SJCRH30 (cell line): ENCODE data around the gene CACNB4. TPM values are rescaled to one million over a fixed set of nuclear protein-coding genes. Genes with fewer than 3 reads are reported as not detected.
"Not testable (repeated sequence)": the region's sequence is repeated elsewhere in the genome, so short reads cannot be mapped to it uniquely, and the experiment has no call there.

Experiments
- DNase-seq, 2 experiments: peaks; one replicate each; pipeline ENCODE4 v3.0.0-alpha.2; 2015 to 2020
- H3K27ac ChIP-seq: fragments of 250-450 bp; sonication (Bioruptor Pico); 2 replicates; pipeline ENCODE4 v1.5.1; 2020; ENCODE audit warnings: mild to moderate bottlenecking, moderate library complexity
- H3K27me3 ChIP-seq: fragments of 250-450 bp; sonication (Bioruptor Pico); 2 replicates; pipeline ENCODE4 v1.5.1; 2020; ENCODE audit warnings: mild to moderate bottlenecking, moderate library complexity
- H3K36me3 ChIP-seq: fragments of 250-450 bp; sonication (Bioruptor Pico); 2 replicates; pipeline ENCODE4 v1.5.1; 2020; ENCODE audit warnings: mild to moderate bottlenecking, moderate library complexity
- H3K4me1 ChIP-seq: fragments of 250-450 bp; sonication (Bioruptor Pico); 2 replicates; pipeline ENCODE4 v1.5.1; 2020; ENCODE audit warnings: mild to moderate bottlenecking, moderate library complexity
- H3K4me3 ChIP-seq: fragments of 250-450 bp; sonication (Bioruptor Pico); 2 replicates; pipeline ENCODE4 v1.5.1; 2020; ENCODE audit warnings: mild to moderate bottlenecking, moderate library complexity
- H3K9me3 ChIP-seq: fragments of 250-450 bp; sonication (Bioruptor Pico); replicated peaks from 2 replicates; pipeline ENCODE4 v1.5.1; 2020; ENCODE audit warnings: mild to moderate bottlenecking, moderate library complexity
- total RNA-seq: library from RNA; depleted of rRNA; stranded (reverse); fragments of >200 nt; shearing (Covaris generic); gene quantifications from 2 replicates; pipeline ENCODE4 v1.2.3, GENCODE V29; 2014

Gene CACNB4
- total RNA-seq, 1 experiment from 2014 or later = 2.2 TPM

DNA sequence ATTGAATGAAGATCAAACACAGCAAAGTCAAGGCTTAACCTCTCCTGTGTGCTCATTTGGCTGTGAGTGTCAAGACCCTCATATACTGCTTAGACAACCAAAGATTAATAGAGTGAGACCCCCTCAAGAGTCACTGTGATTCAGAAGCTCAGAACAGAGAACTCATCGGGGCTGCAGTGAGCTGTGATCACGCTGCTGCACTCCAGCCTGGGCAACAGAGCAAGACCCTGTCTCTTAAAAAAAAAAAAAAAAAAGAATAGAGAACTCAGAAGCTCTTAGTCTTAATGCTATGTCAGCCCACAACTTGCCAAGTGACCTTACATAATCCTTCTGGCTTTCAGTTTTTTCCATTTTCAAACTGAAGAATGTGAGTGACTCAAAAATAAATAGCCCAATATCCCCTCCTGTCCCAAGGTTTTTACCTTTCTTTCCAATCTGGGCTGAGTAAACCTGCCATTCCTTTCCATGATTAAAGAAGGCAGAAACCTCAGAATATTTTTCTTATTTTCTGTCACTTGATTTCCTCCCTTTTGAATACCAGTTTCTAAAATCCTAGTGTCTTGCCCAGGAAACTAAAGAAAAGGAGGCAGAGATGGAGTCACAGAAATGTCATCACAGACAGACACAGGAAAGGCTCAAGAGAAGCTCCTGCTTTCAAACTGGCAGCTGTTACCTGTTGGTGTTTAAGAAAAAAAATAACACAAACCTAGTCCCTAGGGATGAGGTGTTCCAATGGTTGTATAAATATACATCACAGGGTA is 102.4 kb downstream of the CACNB4 start:
- no peak overlapping the region for H3K27ac ChIP-seq
- peaks cover 10% of the 10 kb centered on the region; the same call in 1 of the 2 replicates for H3K4me1 ChIP-seq
- H3K36me3 ChIP-seq = no peaks in the 10 kb centered on the region
- no peaks in the 10 kb centered on the region for H3K27me3 ChIP-seq
- H3K4me3 ChIP-seq = no peak overlapping the region
- no peaks in the 10 kb centered on the region for H3K9me3 ChIP-seq
- DNase-seq = no peak

DNA sequence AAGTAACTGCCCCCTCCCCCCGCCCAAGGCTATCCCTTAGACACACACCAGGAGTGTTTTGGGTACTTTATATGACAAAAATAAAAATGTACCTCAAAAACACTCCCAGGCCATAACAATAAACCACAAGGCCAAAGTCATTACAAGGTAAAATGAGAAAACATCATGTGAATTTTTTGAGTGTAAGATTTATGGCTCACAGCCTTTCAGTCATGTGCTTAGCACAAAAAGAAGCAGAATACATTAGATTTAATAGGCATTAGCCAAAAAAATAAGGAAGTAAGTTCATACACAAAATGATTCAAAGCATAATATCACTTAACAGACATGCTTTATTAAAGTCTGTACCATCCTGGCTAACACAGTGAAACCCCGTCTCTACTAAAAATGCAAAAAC is 103.7 kb downstream of the CACNB4 start:
- Histone ChIP-seq H3K27ac (no peak overlapping the region), H3K27me3 (no peaks in the 10 kb centered on the region), H3K4me3 (no peak overlapping the region), H3K9me3 (no peaks in the 10 kb centered on the region), H3K4me1 (peaks cover 10% of the 10 kb centered on the region; the same call in 1 of the 2 replicates), H3K36me3 (no peaks in the 10 kb centered on the region)
- DNase-seq = no peak

DNA sequence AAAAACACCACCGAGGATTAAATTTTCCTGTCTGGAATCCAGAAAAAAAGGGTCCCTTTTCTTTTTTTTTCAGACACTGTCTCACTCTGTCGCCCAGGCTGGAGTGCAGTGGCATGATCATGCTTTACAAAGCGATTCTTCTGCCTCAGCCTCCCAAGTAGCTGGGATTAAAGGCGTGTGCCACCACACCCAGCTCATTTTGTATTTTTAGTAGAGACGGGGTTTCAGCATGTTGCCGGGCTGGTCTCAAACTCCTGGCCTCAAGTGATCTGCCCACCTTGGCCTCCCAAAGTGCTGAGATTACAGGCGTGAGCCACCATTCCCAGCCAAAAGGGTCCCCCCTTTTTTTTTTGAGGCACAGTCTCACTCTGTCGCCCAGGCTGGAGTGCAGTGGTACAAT is 104.7 kb downstream of the CACNB4 start:
- H3K36me3 ChIP-seq, H3K9me3 ChIP-seq, H3K27me3 ChIP-seq, H3K27ac ChIP-seq, DNase-seq, H3K4me3 ChIP-seq, H3K4me1 ChIP-seq: not testable (repeated sequence)

DNA sequence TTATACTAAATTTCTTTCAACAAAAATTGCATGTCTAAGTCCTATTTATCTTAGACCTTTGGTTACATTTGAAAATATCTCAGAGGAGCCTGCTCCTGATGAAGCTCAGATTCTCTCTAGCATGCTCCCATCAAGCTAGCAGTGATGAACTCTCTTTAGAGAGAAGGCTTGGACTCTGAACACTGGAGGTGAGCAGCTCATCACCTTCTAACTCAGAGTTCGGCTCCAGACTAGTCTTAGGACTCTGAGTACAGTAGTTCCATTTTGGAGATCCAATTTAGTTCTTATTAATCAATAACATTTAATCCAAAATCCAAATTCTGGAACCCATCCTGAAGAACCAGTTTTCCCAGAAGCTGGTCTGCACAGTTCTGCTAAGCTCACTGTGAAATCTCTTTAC is 107.8 kb downstream of the CACNB4 start:
- Histone ChIP-seq H3K4me3 (no peak overlapping the region), H3K9me3 (no peaks in the 10 kb centered on the region), H3K4me1 (no peaks in the 10 kb centered on the region), H3K27ac (no peak overlapping the region), H3K36me3 (no peaks in the 10 kb centered on the region), H3K27me3 (no peaks in the 10 kb centered on the region)
- no peak for DNase-seq

DNA sequence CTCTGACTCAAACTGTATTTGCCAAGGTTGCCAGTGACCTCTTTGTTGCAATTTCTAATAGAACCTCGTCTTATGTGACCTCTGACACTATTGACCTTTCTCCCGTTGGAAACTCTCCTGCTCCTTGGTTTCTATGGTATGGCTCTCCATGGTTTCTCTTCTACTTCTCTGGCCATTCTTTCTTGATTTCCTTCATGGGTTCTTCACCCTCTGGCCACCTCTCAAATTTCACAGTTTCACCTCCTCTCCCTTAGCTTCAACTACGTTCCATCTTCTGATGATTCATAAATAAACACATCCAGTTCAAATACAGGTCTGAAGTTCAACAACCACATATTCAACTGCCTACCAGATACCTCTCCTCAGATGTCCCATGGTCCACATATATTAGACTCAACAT is 109.5 kb downstream of the CACNB4 start:
- Histone ChIP-seq H3K27ac (no peak overlapping the region), H3K27me3 (no peaks in the 10 kb centered on the region), H3K36me3 (no peaks in the 10 kb centered on the region), H3K4me1 (no peaks in the 10 kb centered on the region), H3K9me3 (no peaks in the 10 kb centered on the region), H3K4me3 (no peak overlapping the region)
- no peak for DNase-seq

DNA sequence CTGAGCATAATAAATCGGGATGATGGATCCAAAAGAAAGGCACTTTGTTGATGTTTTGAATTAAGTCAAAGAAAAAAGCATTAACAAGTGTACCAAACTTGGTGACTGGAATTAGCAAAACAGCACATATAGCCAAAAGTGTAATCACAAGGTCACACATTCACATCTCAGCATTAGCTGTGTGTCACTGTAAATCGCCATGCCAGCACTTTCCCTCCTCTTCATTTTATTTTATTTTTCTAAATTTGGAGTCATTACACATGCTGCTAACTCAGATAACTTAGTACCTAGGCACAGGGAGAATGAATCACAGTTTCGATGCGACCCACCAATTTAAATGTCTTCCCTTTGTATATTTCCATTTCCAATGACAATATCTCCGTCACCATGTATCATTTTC is 111.4 kb downstream of the CACNB4 start:
- Histone ChIP-seq H3K4me3 (no peak overlapping the region), H3K27me3 (no peaks in the 10 kb centered on the region), H3K36me3 (no peaks in the 10 kb centered on the region), H3K4me1 (no peaks in the 10 kb centered on the region), H3K9me3 (no peaks in the 10 kb centered on the region), H3K27ac (no peak overlapping the region)
- DNase-seq = no peak

DNA sequence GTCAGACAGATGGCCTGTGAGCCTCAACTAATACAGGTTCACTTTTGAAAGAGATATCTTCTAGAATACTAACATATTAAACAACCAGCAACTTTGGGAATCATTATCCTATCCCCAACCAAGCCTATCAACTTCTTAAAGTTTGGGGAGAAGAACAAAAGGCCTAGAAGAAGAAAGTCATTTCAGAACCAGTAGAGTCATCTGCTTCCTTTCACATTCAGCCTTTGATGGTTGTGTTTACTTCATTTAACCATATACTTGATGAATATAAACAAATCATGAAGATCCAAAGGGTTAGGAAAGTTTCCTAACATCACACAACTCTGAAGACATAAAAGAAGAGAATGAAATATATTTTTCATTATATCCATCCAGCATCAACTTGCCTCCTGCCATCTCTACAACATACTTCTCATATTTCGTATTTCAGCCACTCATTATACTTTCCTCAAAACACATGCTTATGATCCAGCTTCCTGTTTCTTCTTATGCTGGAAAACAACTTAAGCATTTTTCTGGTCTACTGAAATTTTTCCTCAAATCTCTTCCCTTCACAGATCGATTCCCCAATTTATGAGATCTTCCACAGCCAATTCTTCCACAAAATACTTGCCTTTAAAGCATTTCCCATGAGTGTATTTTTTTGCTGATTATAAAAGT is 114.3 kb downstream of the CACNB4 start:
- Histone ChIP-seq H3K36me3 (no peaks in the 10 kb centered on the region), H3K4me1 (no peaks in the 10 kb centered on the region), H3K4me3 (no peak overlapping the region), H3K27me3 (no peaks in the 10 kb centered on the region), H3K9me3 (no peaks in the 10 kb centered on the region), H3K27ac (no peak overlapping the region)
- no peak for DNase-seq

DNA sequence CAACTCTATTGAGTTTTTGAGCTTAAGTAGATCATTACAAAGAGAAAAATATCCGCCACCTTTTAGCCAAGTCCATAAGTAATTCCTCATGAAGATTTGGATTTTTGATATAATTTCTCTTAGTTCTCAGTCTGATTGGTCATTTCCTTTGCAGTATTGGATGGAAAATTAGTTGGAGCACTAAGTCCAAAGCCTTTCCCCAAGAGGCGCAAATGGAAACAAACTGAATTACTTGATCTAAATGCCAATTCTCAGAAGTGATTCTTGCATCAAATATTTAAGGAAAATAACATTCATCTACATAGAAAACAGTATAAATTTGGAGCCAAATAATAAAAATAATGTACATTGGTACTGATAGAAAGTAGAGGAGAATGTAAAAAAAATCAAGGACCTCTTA is 115.6 kb downstream of the CACNB4 start:
- Histone ChIP-seq H3K27me3 (no peaks in the 10 kb centered on the region), H3K4me3 (no peak overlapping the region), H3K9me3 (no peaks in the 10 kb centered on the region), H3K27ac (no peak overlapping the region), H3K36me3 (no peaks in the 10 kb centered on the region), H3K4me1 (no peaks in the 10 kb centered on the region)
- no peak for DNase-seq

DNA sequence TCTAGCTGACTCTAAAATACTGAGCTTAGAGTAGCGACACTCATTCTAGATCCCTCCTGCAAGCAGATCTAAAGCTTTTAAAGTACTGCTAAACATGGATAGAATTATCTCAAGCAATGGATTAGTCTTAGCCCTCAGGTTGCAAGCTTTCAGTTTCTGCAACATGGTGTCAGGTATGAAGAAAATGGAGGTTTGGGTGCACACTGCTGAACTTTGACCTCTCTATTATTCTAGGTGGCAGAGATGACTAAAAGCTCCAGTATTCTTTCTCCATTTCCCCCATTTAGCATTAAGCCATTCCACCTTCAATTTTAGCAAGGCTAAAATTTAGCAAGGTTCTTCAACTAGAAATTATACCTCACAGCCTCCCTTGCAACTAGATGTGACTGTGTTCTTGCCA is 117.0 kb downstream of the CACNB4 start:
- no peak for DNase-seq
- Histone ChIP-seq H3K4me1 (no peaks in the 10 kb centered on the region), H3K36me3 (no peaks in the 10 kb centered on the region), H3K27ac (no peak overlapping the region), H3K9me3 (no peaks in the 10 kb centered on the region), H3K27me3 (no peaks in the 10 kb centered on the region), H3K4me3 (no peak overlapping the region)

DNA sequence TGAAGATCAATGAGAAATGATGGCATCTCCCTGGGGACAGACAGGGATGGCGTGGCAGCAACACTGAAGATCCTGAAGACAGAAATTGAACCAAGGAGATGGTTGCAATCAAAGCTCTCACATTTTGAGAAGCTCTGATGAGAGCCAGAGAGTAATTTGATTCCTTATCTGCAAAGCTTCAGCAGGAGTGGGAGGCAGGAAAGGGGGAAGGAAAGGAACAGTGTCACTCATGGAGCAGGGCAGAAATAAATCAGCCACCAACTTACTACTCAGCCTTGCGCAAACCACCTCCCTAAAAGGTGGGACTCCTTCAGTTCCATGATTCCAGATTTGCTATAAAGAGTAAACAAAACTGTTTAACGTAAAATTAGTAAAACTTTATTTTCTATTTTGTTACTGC is 119.2 kb downstream of the CACNB4 start:
- H3K4me1 ChIP-seq = no peaks in the 10 kb centered on the region
- no peaks in the 10 kb centered on the region for H3K27me3 ChIP-seq
- no peaks in the 10 kb centered on the region for H3K9me3 ChIP-seq
- DNase-seq = no peak
- H3K27ac ChIP-seq = no peak overlapping the region
- H3K36me3 ChIP-seq = no peaks in the 10 kb centered on the region
- H3K4me3 ChIP-seq = no peak overlapping the region

DNA sequence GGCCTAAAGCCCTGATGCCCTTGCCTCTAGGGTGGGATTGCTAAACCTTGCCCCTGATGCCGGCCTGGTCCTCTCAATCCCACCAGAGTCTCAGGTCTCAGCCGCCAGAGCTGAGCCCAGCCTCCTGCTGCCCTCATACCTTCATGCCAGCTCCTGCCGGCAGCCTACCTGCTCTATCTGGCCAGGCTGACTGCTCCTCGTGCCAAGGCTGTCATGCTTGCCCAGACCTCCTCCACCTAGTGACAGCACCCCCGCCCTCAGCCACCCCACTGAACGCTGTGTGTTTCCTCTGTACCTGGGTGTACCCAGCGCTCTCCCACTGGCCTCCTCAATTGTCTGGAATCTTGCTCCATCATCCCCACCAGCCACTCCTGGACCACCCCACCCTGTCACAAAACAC is 120.1 kb downstream of the CACNB4 start:
- peaks cover 4% of the 10 kb centered on the region; the same call in 1 of the 2 replicates for H3K4me1 ChIP-seq
- H3K27ac ChIP-seq = no peak overlapping the region
- no peaks in the 10 kb centered on the region for H3K9me3 ChIP-seq
- no peaks in the 10 kb centered on the region for H3K27me3 ChIP-seq
- no peak for DNase-seq
- H3K4me3 ChIP-seq = no peak overlapping the region
- H3K36me3 ChIP-seq = no peaks in the 10 kb centered on the region

DNA sequence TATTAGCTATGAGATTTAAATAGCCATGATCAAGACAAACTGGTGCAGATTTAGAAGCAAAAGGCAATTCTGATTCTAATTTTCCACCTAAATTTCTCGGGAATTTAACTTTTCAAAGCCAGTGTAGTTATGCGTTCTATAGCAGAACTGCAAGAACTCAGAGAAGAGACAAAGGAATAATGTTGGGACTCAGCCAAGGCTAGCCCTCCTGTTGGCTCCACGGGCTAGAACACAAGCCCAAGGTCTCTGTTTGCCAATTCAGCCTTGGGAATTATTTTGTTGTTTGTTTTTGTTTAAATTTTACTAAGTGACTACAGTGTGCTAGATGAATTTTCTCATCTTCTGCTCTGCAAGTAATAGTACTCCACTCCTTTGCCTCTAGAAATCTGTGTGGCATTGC is 121.2 kb downstream of the CACNB4 start:
- Histone ChIP-seq H3K27me3 (no peaks in the 10 kb centered on the region), H3K4me1 (peaks cover 4% of the 10 kb centered on the region; the same call in 1 of the 2 replicates), H3K9me3 (no peaks in the 10 kb centered on the region), H3K27ac (no peak overlapping the region), H3K36me3 (no peaks in the 10 kb centered on the region), H3K4me3 (no peak overlapping the region)
- DNase-seq = no peak

DNA sequence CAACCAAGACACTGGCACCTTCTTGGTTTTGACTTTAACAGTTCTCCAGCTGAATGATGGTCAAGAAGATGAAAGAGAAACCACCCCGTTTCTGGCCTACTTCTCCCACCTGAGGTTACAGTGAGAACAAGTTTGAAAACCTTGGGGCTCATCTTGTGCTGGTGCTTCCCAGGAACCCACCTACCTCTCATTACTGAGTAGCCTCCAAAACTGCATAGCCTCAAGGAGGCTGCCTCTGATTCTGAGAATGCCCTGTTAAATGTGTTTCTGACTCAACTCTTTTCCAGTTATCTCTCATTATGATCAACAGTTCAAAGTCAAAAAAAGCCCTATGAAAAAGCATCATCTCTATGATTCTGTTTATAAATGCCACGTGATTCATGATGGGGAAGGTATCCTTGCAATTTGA is 121.9 kb downstream of the CACNB4 start:
- Histone ChIP-seq H3K4me1 (peaks cover 4% of the 10 kb centered on the region; the same call in 1 of the 2 replicates), H3K4me3 (no peak overlapping the region), H3K9me3 (no peaks in the 10 kb centered on the region), H3K36me3 (no peaks in the 10 kb centered on the region), H3K27me3 (no peaks in the 10 kb centered on the region), H3K27ac (no peak overlapping the region)
- no peak for DNase-seq

DNA sequence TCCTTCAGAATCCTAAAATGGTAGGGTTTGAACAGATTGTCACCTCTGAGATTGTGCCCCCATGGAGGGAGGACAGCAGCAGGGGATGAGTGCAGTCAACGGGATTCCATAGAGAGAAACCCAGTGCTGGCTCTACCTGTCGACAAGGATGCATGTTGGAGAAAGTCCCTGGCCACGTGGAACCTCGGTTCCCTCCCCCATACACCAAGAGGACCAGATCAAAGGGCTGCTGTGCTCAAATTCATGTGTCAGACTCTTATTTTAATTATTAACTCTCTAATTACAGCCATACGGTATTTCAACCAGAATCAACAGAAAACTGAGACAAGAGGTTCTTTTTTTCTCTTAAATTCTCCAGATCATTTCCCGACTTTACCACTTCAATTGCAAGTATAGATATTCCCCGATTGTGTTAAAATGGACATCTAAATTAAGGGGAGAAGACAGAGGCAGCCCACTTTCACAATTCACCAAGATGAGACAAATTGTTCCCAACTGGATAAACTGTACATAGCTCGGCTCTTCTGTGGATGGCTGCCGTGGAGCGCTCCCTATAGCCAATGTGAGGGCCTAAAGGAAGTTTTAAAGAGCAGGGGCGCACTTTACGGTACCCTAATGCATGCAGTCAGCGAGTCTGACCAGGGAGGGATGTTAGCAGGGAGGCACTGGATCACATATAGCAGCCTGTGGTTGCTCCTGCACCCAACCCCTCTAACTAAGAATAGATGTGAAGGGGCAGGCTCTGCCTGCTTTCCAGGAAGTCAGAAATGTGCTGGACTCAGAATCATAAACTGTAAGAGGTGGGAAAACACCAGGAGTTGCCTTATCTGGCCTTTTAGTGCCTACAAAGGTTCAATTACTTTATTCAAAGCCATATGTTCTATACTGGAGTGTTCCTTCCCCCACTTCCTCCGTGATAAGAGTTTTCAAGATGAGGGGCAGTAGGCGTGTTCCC is 123.1 kb downstream of the CACNB4 start:
- Histone ChIP-seq H3K27me3 (no peaks in the 10 kb centered on the region), H3K4me3 (no peak overlapping the region), H3K4me1 (peaks cover 4% of the 10 kb centered on the region; the same call in 1 of the 2 replicates), H3K27ac (no peak overlapping the region), H3K36me3 (no peaks in the 10 kb centered on the region), H3K9me3 (no peaks in the 10 kb centered on the region)
- DNase-seq = no peak

DNA sequence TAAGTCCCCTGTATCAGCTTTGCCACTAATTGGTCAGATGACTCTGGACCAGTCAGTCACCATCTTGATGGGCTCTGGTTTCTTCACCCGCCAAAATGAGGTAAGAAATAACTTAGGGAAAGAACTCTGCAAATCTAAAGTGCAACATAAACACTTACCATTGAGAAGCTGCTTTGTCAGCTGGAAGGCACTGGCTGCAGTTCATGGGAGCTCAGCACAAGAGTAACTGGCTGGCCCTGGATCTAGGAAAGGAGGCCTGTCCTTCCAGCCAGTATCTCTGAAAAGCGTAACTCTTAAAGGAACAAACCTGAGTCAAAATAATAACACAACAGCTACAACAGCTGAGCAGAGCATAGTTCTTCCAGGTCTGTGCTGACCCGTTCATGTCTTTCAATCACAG is 123.9 kb downstream of the CACNB4 start:
- Histone ChIP-seq H3K27ac (no peak overlapping the region), H3K36me3 (no peaks in the 10 kb centered on the region), H3K27me3 (no peaks in the 10 kb centered on the region), H3K4me3 (no peak overlapping the region), H3K9me3 (no peaks in the 10 kb centered on the region), H3K4me1 (peaks cover 4% of the 10 kb centered on the region; the same call in 1 of the 2 replicates)
- DNase-seq = no peak
